HG02623 (cell line): Measurements from ENCODE around the gene ZNF467.

Experiments used
- ATAC-seq: cut with Tn5 transposase; IDR thresholded peaks from one replicate; pipeline ENCODE4 v1.9.1; 2021; ENCODE audit warnings: moderate library complexity; ENCODE audit not compliant: unreplicated experiment

Gene ZNF467

DNA sequence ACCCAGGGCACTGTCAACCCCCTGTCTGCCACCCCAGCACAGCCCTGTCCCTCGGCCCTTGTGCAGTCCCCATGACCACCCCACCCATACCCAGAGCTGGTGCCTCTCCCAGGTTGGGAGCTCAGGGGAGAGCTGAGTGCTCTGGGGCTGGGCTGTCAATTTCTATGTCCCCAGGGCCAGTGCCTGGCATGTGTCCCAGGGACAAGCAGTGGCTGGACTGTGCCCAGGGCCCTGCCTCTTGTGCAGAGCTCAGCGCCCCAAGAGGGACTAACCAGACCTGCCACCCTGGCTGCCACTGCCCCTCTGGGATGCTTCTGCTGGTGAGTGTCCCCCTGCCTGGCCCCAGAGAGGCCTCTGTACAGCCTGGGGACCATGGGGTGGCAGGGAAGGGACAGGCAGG lies 35.8 kb upstream of the ZNF467 start:
- ATAC-seq = no peak

- ATAC-seq = no peak
Measured at GRCh38 chr7:149808311-149808710, 34.9 kb upstream of the ZNF467 start.

DNA sequence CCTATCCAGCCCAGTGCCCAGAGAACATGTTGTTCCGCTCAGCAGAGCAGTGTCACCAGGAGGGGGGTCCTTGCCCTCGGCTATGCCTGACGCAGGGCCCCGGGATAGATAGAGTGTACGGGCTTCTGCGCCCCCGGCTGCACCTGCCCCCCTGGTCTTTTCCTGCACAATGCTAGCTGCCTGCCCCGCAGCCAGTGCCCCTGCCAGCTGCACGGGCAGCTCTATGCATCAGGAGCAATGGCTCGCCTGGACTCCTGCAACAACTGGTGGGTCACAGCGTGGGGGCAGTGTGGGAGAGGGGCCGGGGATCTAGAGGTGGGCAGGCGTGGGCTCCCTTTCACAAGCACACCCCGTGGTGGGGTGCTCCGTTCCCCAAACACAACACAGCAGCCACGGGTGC lies 33.3 kb upstream of the ZNF467 start:
- no peak for ATAC-seq

- no peak for ATAC-seq
Measured at GRCh38 chr7:149804106-149804505, 30.7 kb upstream of the ZNF467 start.

- no peak for ATAC-seq
Measured at GRCh38 chr7:149803551-149804074, 30.2 kb upstream of the ZNF467 start.

DNA sequence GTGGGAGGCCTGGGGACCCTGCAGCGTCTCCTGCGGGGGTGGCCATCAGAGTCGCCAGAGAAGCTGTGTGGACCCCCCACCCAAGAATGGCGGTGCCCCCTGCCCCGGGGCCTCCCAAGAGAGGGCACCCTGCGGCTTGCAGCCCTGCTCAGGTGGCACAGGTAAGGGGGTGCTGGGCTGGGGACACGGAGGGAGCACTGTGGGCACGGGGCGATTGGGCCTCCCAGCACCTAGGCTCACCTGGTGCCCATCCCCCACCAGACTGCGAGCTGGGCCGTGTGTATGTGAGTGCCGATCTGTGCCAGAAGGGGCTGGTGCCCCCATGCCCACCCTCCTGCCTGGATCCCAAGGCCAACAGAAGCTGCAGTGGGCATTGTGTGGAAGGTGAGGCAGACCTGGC lies 29.6 kb upstream of the ZNF467 start:
- ATAC-seq = no peak

GRCh38 chr7:149801816-149802215 lies 28.4 kb upstream of the ZNF467 start:
- no peak for ATAC-seq

DNA sequence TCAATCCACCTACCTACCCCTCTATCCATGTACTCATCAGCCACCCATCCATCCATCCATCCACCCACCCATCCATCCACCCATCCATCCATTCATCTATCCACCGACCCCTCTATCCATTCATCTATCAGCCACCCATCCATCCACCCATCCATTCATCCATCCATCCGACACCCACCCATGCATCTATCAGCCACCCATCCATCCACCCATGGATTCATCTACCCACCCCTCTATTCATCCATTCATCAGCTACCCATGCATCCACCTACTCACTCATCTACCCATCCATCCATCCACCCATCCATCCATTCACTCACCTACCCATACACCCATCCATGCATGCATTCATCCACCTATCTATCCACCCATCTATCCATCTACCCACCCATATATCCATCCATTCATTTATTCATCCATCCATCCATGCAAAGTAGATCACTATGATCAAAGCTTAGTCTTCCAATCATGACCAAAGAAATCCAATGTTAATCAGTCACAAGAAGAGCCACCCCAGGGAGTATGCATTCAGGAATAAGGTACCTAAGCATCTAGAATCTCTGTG lies 27.7 kb upstream of the ZNF467 start:
- ATAC-seq = no peak

GRCh38 chr7:149800169-149800555 lies 26.8 kb upstream of the ZNF467 start:
- no peak for ATAC-seq

GRCh38 chr7:149799397-149800168 lies 26.2 kb upstream of the ZNF467 start:
- ATAC-seq = no peak

GRCh38 chr7:149797771-149798170 lies 24.4 kb upstream of the ZNF467 start:
- ATAC-seq = no peak

DNA sequence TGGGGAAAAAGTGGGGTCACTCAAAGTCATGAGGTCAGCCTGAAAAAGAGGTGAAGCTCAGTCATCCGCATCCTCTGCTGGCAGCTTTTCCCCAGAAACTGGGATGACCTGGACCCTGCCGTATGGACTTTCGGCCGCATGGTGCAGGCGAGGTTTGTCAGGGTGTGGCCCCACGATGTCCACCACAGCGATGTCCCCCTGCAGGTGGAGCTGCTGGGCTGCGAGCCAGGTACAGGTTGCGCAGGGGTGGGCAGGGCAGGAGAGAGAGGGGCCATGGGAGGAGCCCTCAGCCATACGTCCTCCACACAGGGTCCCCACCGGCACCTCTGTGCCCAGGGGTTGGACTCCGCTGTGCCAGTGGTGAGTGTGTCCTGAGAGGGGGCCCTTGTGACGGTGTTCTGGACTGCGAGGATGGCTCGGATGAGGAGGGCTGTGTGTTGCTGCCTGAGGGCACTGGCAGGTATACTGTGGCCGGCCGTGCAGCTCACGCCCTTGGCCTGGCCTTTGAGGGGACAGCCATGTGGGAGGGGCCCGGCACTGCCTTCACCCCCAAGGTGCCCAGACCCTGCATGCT lies 23.0 kb upstream of the ZNF467 start:
- no peak for ATAC-seq

DNA sequence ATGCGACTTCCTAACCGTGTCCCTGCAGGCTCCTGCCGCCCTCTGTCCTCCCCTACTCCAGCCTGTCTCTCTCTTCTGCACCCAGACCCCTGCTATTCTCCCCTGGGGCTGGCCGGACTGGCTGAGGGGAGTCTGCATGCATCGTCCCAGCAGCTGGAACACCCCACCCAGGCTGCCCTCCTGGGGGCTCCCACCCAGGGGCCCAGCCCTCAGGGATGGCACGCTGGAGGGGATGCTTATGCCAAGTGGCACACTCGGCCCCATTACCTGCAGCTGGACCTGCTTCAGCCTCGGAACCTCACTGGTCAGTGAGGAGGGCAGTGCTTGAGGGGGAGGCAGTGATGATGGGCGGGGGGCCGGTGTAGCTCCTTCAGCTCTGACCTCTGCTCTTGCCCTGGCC lies 21.7 kb upstream of the ZNF467 start:
- no peak for ATAC-seq

- no peak for ATAC-seq
Measured at GRCh38 chr7:149794661-149795060, 21.3 kb upstream of the ZNF467 start.

DNA sequence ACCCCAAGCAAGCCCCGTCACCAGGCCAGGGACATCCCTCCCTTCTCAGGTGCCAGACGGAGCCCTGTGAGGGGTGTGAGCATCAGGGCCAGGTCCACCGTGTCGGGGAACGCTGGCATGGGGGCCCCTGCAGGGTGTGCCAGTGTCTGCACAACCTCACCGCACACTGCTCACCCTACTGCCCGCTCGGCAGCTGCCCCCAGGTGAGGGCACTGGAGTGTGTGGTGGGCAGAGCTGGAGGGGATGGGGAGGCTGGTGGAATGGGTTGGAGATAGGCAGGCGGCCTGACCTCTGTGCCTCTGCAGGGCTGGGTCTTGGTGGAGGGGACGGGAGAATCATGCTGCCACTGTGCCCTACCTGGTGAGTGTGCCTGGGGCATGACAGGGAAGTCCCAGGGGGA lies 19.9 kb upstream of the ZNF467 start:
- no peak for ATAC-seq

GRCh38 chr7:149792220-149792595 lies 18.8 kb upstream of the ZNF467 start:
- ATAC-seq = no peak

- no peak for ATAC-seq
Measured at GRCh38 chr7:149791411-149792219, 18.2 kb upstream of the ZNF467 start.

DNA sequence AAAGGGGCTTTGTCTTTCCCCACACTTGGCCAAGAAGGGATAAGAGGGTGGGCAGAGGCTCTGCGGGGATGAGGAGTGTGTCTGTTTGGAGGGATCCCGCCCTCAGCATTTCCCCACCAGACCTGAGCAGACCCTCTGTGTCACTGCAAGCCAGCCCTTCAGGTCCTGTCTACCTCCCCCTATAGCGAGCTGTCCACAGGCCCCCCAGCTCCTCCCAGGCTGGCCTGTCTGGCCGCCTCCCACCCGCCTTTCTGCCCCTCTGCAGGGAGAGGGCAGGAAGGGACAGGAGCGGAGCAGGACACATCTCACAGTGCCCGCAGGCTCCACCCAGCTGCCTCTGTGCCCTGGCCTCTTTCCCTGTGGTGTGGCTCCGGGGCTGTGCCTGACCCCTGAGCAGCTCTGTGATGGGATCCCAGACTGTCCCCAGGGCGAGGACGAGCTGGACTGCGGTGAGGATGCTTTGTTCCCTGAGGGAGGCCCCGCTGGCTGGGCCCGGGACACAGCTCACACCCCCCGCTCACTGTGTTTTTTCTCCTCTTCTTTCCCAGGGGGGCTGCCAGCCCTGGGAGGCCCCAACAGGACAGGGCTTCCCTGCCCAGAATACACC lies 17.5 kb upstream of the ZNF467 start:
- ATAC-seq = no peak

DNA sequence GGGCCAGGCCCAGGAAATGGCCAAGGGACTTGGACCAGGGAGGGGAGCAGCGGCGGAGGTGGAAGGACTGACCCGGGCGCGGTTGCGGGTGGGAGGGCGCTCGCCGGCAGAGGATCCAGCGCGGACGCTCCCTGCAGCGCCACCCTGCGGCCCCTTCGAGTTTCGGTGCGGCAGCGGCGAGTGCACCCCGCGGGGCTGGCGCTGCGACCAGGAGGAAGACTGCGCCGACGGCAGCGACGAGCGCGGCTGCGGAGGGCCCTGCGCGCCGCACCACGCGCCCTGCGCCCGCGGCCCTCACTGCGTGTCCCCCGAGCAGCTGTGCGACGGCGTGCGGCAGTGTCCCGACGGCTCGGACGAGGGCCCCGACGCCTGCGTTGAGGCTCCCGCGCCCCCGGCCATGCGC lies 16.8 kb upstream of the ZNF467 start:
- ATAC-seq = no peak

DNA sequence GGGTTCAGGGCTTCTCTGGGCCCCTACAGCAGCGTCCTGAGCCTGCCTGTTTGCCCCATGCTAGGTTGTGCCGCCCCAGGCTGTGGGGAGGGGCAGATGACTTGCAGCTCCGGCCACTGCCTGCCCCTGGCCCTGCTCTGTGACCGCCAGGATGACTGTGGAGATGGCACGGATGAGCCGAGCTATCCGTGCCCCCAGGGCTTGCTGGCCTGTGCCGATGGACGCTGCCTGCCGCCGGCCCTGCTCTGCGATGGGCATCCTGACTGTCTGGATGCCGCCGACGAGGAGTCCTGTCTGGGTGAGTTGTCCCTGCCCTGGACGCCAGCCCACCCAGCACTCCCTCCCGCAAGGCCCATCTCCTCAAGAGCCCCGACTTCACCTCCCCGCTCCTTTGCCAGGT lies 15.7 kb upstream of the ZNF467 start:
- ATAC-seq = no peak

DNA sequence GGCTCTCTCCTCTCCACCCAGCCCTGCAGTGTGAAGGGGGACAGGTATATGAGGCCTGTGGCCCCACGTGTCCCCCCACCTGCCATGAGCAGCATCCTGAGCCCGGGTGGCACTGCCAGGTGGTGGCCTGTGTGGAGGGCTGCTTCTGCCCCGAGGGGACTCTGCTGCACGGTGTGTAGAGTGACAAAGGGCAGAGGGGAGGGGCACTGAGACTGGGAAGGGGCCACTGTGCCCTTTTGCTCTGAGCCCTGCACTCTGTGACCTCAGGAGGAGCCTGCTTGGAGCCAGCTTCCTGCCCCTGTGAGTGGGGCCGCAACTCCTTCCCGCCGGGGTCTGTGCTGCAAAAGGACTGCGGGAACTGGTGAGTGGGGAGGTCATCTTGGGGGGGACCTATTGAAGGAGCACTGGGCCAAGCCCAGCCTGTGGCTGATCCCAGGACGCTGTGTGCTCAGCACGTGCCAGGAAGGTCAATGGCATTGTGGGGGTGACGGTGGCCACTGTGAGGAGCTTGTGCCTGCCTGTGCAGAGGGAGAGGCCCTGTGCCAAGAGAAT lies 15.0 kb upstream of the ZNF467 start:
- ATAC-seq = no peak
